GM12865 (cell line): ENCODE measurements around the gene SRPK1.
"Not testable (repeated sequence)": the region's sequence is repeated elsewhere in the genome, so short reads cannot be mapped to it uniquely, and the experiment has no call there.

Source experiments
- DNase-seq: peaks from one replicate; pipeline ENCODE4 v3.0.0; 2010; ENCODE audit warnings: low read depth
- H3K4me3 ChIP-seq: 2 replicates; pipeline ENCODE4 v1.5.1; 2011; ENCODE audit warnings: mild to moderate bottlenecking, low read depth, low read length, control low read depth
- TF ChIP-seq, protein P1 (sequence below): IDR thresholded peaks from 2 replicates; pipeline ENCODE4 v1.5.1; 2011; ENCODE audit warnings: low read length, control low read depth, low read depth, inconsistent platforms; ENCODE audit not compliant: insufficient read depth; ENCODE audit errors: missing control alignments

SRPK1 gene

GRCh38 chr6:35943390-35943789 lies 22.5 kb upstream of the SRPK1 start:
- no peak overlapping the region for H3K4me3 ChIP-seq
- DNase-seq = no peak
- TF ChIP-seq, protein P1, sequence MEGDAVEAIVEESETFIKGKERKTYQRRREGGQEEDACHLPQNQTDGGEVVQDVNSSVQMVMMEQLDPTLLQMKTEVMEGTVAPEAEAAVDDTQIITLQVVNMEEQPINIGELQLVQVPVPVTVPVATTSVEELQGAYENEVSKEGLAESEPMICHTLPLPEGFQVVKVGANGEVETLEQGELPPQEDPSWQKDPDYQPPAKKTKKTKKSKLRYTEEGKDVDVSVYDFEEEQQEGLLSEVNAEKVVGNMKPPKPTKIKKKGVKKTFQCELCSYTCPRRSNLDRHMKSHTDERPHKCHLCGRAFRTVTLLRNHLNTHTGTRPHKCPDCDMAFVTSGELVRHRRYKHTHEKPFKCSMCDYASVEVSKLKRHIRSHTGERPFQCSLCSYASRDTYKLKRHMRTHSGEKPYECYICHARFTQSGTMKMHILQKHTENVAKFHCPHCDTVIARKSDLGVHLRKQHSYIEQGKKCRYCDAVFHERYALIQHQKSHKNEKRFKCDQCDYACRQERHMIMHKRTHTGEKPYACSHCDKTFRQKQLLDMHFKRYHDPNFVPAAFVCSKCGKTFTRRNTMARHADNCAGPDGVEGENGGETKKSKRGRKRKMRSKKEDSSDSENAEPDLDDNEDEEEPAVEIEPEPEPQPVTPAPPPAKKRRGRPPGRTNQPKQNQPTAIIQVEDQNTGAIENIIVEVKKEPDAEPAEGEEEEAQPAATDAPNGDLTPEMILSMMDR = no peak

DNA sequence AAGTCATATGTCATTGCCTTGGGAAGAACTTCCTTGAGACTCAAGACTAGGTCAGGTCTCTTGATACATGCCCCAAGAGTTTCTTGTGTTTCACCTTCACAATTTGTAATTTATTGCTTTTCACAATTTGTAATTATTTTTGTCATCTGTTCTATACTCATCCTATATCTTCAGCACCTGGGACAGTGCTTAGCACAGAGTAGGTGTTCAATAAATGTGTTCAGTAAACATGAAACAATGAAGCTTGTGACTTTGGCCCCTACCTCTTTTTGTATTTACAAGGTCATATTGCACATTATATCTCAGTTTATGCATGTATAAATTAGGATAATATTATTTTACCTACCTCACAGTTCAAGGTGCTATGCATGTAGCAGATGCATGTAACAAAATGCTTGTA lies 21.5 kb upstream of the SRPK1 start:
- DNase-seq = no peak
- no peak overlapping the region for H3K4me3 ChIP-seq
- TF ChIP-seq, protein P1 = no peak

DNA sequence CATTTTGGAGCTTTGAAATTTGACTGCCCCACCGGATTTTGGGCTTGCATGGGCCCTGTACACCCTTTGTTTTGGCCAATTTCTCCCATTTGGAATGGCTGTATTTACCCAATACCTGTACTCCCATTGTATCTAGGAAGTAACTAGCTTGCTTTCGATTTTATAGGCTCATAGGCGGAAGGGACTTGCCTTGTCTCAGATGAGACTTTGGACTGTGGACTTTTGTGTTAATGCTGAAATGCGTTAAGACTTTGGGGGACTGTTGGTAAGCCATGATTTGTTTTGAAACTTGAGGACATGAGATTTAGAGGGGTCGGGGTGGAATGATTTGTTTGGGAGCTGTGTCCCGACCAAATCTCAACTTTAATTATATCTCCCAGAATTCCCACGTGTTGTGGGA lies 20.3 kb upstream of the SRPK1 start:
- DNase-seq, H3K4me3 ChIP-seq: not testable (repeated sequence)

DNA sequence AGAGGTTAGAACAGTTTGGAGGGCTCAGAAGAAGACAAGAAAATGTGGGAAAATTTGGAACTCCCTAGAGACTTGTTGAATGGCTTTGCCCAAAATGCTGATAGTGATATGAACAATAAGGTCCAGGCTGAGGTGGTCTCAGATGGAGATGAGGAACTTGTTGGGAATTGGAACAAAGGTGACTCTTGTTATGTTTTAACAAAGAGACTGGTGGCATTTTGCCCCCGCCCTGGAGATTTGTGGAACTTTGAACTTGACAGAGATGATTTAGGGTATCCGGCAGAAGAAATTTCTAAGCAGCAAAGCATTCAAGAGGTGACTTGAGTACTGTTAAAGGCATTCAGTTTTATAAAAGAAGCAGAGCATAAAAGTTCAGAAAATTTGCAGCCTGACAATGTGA lies 19.1 kb upstream of the SRPK1 start:
- not testable (repeated sequence) for H3K4me3 ChIP-seq, DNase-seq

- DNase-seq, H3K4me3 ChIP-seq: not testable (repeated sequence)
These were observed 18.4 kb upstream of the SRPK1 start for GRCh38 chr6:35939259-35939658.

GRCh38 chr6:35936681-35937359 lies 15.9 kb upstream of the SRPK1 start:
- TF ChIP-seq, protein P1 = no peak
- no peak for DNase-seq
- no peak overlapping the region for H3K4me3 ChIP-seq

DNA sequence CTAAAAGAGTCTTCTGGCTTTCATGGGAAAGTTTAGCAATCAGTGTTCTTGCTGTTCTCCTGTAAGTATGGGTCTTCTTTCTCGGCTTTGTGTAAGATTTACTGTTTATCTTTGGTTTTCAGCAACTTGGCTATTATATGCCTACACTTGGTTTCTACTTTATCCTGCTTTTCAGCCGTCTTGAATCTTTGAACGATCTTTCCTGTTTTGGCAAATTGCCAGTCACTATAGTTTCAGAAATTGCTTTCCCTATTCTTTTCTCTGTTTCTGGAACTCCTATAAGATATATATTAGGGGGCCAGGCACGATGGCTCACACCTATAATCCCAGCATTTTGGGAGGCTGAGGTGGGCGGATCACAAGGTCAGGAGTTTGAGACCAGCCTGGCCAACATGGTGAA lies 14.6 kb upstream of the SRPK1 start:
- TF ChIP-seq, protein P1 = no peak
- H3K4me3 ChIP-seq = no peak overlapping the region
- no peak for DNase-seq

DNA sequence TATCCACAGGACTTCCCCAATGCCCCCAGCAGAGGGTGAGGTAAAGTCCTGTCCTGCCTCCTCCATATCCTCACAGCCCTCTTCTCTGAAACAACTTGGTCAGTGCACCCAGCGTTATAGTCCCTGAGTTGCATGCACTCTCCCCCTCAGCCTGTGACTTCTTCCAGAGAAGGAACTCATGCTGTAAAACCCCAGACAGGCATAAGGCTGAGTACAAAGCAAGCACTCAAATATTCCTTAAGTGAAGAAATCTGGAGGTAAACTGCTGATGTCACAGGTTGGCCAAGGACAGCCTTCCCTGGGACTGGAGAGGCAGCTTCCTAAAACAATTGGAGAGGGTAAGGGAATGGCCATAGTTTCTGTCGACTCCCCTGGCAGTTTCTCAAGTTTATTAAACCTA lies 12.9 kb upstream of the SRPK1 start:
- H3K4me3 ChIP-seq = no peak overlapping the region
- no peak for DNase-seq
- TF ChIP-seq, protein P1 = no peak

DNA sequence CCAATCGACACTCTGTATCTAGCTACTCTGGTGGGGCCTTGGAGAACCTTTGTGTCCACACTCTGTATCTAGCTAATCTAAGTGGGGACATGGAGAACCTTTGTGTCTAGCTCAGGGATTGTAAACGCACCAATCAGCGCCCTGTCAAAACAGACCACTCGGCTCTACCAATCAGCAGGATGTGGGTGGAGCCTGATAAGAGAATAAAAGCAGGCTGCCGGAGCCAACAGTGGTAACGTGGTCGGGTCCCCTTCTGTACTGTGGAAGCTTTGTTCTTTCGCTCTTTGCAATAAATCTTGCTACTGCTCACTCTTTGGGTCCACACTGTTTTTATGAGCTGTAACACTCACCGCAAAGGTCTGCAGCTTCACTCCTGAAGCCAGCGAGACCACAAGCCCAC lies 11.0 kb upstream of the SRPK1 start:
- not testable (repeated sequence) for DNase-seq, H3K4me3 ChIP-seq
